GM12872 (cell line): ENCODE data around the gene ADAMTS3.

Experiments used
- CTCF ChIP-seq: IDR thresholded peaks from 3 replicates; pipeline ENCODE4 v1.5.1; 2011; ENCODE audit warnings: low read depth, mild to moderate bottlenecking, low read length, moderate library complexity; ENCODE audit not compliant: insufficient read depth

Gene ADAMTS3

GRCh38 chr4:72566464-72566972 is 2.5 kb downstream of the ADAMTS3 start:
- no peak for TF ChIP-seq CTCF

- TF ChIP-seq CTCF: no peak
Observed at GRCh38 chr4:72564789-72565188, 4.2 kb downstream of the ADAMTS3 start.

GRCh38 chr4:72564184-72564583 is 4.8 kb downstream of the ADAMTS3 start:
- TF ChIP-seq CTCF: no peak

- no peak for TF ChIP-seq CTCF
Observed at GRCh38 chr4:72558655-72559054, 10.4 kb downstream of the ADAMTS3 start.

GRCh38 chr4:72557021-72557420 is 12.0 kb downstream of the ADAMTS3 start:
- no peak for TF ChIP-seq CTCF

- TF ChIP-seq CTCF: no peak
Observed at GRCh38 chr4:72555377-72555831, 13.6 kb downstream of the ADAMTS3 start.

- no peak for TF ChIP-seq CTCF
Observed at GRCh38 chr4:72553540-72554337, 15.3 kb downstream of the ADAMTS3 start.
